GM12892 (cell line): ENCODE measurements around the gene ASTL.

Source experiments
- POLR2A ChIP-seq: IDR thresholded peaks from 2 replicates; pipeline ENCODE4 v1.6.1; 2011; ENCODE audit warnings: low read depth, low read length, control low read depth
- POLR2AphosphoS5 ChIP-seq: IDR thresholded peaks from 2 replicates; pipeline ENCODE4 v1.6.1; 2011; ENCODE audit warnings: low read depth, low read length, control low read depth
- TAF1 ChIP-seq: IDR thresholded peaks from 2 replicates; pipeline ENCODE4 v1.6.1; 2011; ENCODE audit warnings: low read depth, mild to moderate bottlenecking, control low read depth, low read length, borderline replicate concordance

DNA sequence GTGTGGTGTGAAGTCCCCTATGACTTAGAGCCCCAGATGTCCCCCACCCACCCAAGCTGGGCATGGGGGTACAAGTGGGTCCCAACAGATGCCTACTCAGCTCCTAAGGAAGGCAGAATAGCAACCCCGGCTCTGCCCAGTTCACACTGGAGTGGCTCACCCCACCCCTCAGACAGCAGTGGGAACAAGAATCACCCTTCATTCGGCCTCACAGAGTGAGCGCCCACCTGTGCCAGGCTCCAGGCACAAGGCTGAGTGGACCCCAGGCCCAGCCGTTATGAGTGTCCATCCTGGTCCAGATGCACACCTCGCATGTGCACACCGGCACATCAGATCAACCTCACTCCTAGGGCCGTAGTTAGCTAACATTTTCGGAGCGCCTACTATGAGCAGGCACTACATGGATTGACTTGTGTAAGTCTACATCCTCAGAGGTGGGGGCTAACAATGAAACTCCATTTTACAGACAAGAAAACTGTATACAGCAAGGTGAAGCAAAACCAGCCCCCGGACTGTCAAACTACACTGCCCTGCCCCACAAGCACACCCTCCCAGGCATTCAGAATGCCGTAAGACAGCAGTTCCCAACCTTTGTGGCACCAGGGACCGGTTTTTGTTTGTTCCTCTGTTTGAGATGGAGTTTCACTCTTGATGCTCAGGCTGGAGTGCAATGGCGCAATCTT, 2.8 kb upstream of the ASTL start:
- peak; percentile 61 for TF ChIP-seq POLR2A
- no peak for TF ChIP-seq TAF1
- TF ChIP-seq POLR2AphosphoS5 = peak; percentile 90
